ENCODE measurements around the gene CLSTN2.

DNA sequence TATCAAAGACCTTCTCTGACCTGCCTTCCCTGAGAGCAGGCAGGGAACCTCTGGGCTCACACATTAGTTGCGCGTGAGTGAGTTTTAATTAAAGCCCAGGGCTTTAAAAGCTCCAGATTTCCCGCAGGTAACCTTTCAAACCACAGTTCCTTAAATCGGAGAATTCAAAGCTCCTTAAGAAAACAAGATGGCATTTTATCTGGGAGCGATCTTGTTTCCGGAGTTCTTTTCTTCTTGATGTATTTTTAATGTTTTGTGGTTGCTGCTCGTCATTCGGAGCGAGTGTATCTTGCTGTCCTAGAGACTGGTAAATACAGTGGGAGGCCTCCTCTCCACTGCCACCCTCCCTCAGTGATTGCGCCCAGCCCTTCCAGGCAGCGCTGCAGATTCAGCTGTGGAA lies 284.3 kb downstream of the CLSTN2 start:
- TF ChIP-seq, protein P1, sequence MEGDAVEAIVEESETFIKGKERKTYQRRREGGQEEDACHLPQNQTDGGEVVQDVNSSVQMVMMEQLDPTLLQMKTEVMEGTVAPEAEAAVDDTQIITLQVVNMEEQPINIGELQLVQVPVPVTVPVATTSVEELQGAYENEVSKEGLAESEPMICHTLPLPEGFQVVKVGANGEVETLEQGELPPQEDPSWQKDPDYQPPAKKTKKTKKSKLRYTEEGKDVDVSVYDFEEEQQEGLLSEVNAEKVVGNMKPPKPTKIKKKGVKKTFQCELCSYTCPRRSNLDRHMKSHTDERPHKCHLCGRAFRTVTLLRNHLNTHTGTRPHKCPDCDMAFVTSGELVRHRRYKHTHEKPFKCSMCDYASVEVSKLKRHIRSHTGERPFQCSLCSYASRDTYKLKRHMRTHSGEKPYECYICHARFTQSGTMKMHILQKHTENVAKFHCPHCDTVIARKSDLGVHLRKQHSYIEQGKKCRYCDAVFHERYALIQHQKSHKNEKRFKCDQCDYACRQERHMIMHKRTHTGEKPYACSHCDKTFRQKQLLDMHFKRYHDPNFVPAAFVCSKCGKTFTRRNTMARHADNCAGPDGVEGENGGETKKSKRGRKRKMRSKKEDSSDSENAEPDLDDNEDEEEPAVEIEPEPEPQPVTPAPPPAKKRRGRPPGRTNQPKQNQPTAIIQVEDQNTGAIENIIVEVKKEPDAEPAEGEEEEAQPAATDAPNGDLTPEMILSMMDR (IDR thresholded peaks at IDR 0.05) = no peak
- TF ChIP-seq POLR2A (IDR thresholded peaks at IDR 0.05) = no peak
